K562 (cell line): ENCODE measurements around the gene TECPR1. TPM values are rescaled to one million over a fixed set of nuclear protein-coding genes. Genes with fewer than 3 reads are reported as not detected.

ENCODE experiments used
- AFF4 ChIP-seq: sonication (generic); formaldehyde crosslinking; IDR thresholded peaks from 2 replicates; pipeline ENCODE4 v1.8.0; 2023; ENCODE audit warnings: mild to moderate bottlenecking, missing genetic modification reagents
- BCL6 ChIP-seq: fragments of 250-450 bp; sonication (Bioruptor Pico); IDR thresholded peaks from 2 replicates; pipeline ENCODE4 v1.4.0; 2020
- CBX1 ChIP-seq: sonication (generic); IDR thresholded peaks from 2 replicates; pipeline ENCODE4 v1.6.1; 2016; ENCODE audit warnings: antibody characterized with exemption, low read depth, mild to moderate bottlenecking
- CCNT2 ChIP-seq: IDR thresholded peaks from 2 replicates; pipeline ENCODE4 v1.6.1; 2011; ENCODE audit warnings: borderline replicate concordance, low read depth, mild to moderate bottlenecking, moderate library complexity, mixed read lengths, low read length; ENCODE audit not compliant: insufficient read length; ENCODE audit errors: extremely low read depth
- CHCHD3 ChIP-seq: fragments of 250-450 bp; sonication (Bioruptor Pico); IDR thresholded peaks from 2 replicates; pipeline ENCODE4 v2.1.2; 2022; ENCODE audit warnings: mild to moderate bottlenecking
- ETV6 ChIP-seq, 3 experiments: fragments of 150-350 bp in 1 of 3; sonication (generic) in 1 of 3; formaldehyde crosslinking in 1 of 3; IDR thresholded peaks; 2 replicates each; pipeline versions ENCODE4 v1.6.1 to v1.8.0; 2014 to 2022; ENCODE audit warnings: borderline replicate concordance in 2 of 3, low read depth in 2 of 3, antibody characterized with exemption in 1 of 3, low read length in 1 of 3, mild to moderate bottlenecking in 1 of 3, missing genetic modification reagents in 1 of 3
- FOXJ2 ChIP-seq: fragments of 200-800 bp; sonication (Bioruptor generic); IDR thresholded peaks from 2 replicates; pipeline ENCODE4 v1.6.1; 2016; ENCODE audit warnings: missing genetic modification characterization, missing compliant biosample characterization
- HMGN3 ChIP-seq: IDR thresholded peaks from 2 replicates; pipeline ENCODE4 v1.6.1; 2011; ENCODE audit warnings: borderline replicate concordance, low read depth, mild to moderate bottlenecking, mixed read lengths, low read length; ENCODE audit not compliant: insufficient read length; ENCODE audit errors: extremely low read depth
- KLF16 ChIP-seq: IDR thresholded peaks from 2 replicates; pipeline ENCODE4 v1.6.1; 2016; ENCODE audit warnings: antibody characterized with exemption
- NR2C1 ChIP-seq, 2 experiments: fragments of 450-650 bp; IDR thresholded peaks; 2 replicates each; pipeline ENCODE4 v1.6.1; 2017; ENCODE audit warnings: mild to moderate bottlenecking in 2 of 2, antibody characterized with exemption in 1 of 2, inconsistent platforms in 1 of 2, missing compliant biosample characterization in 1 of 2, missing genetic modification characterization in 1 of 2
- POLR2B ChIP-seq: fragments of 450-650 bp; IDR thresholded peaks from 2 replicates; pipeline ENCODE4 v1.6.1; 2018; ENCODE audit warnings: low read depth; ENCODE audit not compliant: partially characterized antibody
- PPARD ChIP-seq: fragments of 250-450 bp; sonication (Bioruptor Pico); IDR thresholded peaks from 2 replicates; pipeline ENCODE4 v1.8.0; 2022; ENCODE audit warnings: inconsistent platforms, mild to moderate bottlenecking, moderate library complexity
- RUNX1 ChIP-seq: sonication (generic); IDR thresholded peaks from 2 replicates; pipeline ENCODE4 v1.6.1; 2016; ENCODE audit warnings: antibody characterized with exemption, low read depth
- SP2 ChIP-seq: IDR thresholded peaks from 2 replicates; pipeline ENCODE4 v1.6.1; 2011; ENCODE audit warnings: mild to moderate bottlenecking, low read depth, low read length, moderate library complexity; ENCODE audit not compliant: poor library complexity, severe bottlenecking; ENCODE audit errors: extremely low read depth
- TGIF2 ChIP-seq: sonication (generic); formaldehyde crosslinking; IDR thresholded peaks from 2 replicates; pipeline ENCODE4 v1.8.1; 2022; ENCODE audit warnings: mild to moderate bottlenecking, missing genetic modification reagents, moderate library complexity
- ZFPM2 ChIP-seq: fragments of 250-450 bp; sonication (Bioruptor Pico); IDR thresholded peaks from 2 replicates; pipeline ENCODE4 v1.5.1; 2022; ENCODE audit warnings: mild to moderate bottlenecking
- ZNF12 ChIP-seq: sonication (generic); formaldehyde crosslinking; IDR thresholded peaks from 2 replicates; pipeline ENCODE4 v1.4.0; 2020; ENCODE audit warnings: mild to moderate bottlenecking, missing genetic modification reagents
- ZNF143 ChIP-seq: sonication (generic); formaldehyde crosslinking; IDR thresholded peaks from 2 replicates; pipeline ENCODE4 v1.9.0; 2022; ENCODE audit warnings: mild to moderate bottlenecking, missing genetic modification reagents
- ZNF3 ChIP-seq: fragments of 250-450 bp; sonication (Bioruptor Pico); IDR thresholded peaks from 2 replicates; pipeline ENCODE4 v1.5.0; 2021; ENCODE audit warnings: mild to moderate bottlenecking, moderate library complexity
- ZNF717 ChIP-seq: fragments of 250-450 bp; sonication (Bioruptor Pico); IDR thresholded peaks from 2 replicates; pipeline ENCODE4 v1.5.0; 2021
- polyA plus RNA-seq, 8 experiments: library from polyadenylated mRNA; depleted of rRNA in 4 of 8; stranded (reverse) in 5 of 8; unstranded in 3 of 8; fragments of >200 nt; fragmentation: Nextera tagmentation in 2 of 8; fragmentation: Illumina TruSeq in 1 of 8; extraction: Ambion mirVana in 2 of 8; extraction: Trizol in 1 of 8; gene quantifications; 2 replicates each; pipeline versions ENCODE4 v1.2.1 to v1.2.3, GENCODE V29; 2011 to 2014; ENCODE audit warnings: inconsistent platforms in 1 of 8, missing spikeins in 1 of 8
- total RNA-seq, 7 experiments: library from RNA; depleted of rRNA in 6 of 7; stranded (reverse); fragments of >200 nt in 6 of 7; fragmentation: Illumina TruSeq in 2 of 7; extraction: Trizol in 2 of 7; gene quantifications; 2 replicates each; pipeline versions ENCODE4 v1.2.1 to v1.2.3, GENCODE V29; 2011 to 2021; ENCODE audit warnings: low replicate concordance in 1 of 7
- TF ChIP-seq, protein P1 (sequence below): fragments of 250-450 bp; sonication (Bioruptor Pico); IDR thresholded peaks from 2 replicates; pipeline ENCODE4 v1.5.0; 2021
- TF ChIP-seq, protein P2 (sequence below): sonication (generic); formaldehyde crosslinking; IDR thresholded peaks from 2 replicates; pipeline ENCODE4 v1.5.0; 2020; ENCODE audit warnings: missing genetic modification reagents

TECPR1 gene
- total and polyA plus RNA-seq, 9 of the 15 experiments (the other 6 are each of a cell fraction or from before 2014, with no cell fraction given): 0.17 to 15.0 (median 2.2) TPM

DNA sequence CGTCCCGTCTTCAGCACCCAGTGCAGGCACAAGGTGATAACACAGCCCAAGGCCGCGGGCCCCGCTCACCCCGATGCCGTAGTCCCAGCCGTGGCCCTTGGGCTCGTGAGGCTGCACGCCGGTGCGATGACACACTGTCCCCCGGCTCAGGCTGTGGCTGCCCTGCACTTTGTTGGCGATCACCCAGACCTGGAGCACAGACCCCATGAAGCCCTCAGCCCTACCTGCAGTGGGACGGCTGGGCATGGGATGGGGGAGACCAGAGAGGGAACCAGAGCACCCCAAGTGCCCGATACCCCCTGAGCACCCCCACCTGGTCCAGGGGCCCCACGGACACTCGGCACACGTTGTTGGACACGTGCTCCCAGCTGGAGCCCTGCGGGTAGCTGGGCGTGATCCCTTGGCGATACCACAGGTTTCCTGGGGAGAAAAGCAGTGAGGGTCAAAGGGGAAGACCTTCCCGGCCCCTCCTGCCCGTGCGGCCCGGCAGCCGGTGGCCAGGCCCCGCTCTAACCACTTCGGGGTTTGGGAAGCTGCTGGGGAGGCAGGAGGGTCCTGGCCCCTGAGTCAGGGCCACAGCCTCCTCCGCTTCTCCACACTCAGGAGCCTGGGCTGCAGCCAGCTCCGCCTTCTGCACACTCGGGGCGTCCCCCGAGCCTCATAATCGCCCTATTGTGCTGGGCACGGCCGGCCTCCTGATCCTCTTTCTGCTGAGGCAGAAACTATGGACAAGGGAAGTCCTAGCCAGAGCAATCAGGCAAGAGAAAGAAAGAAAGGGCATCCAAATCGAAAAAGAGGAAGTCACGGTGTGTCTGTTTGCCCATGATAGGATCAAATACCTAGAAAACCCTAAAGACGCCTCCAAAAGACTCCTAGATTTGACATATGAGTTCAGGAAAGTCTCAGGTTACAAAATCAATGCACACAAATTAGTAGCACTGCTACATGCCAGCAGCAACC, 34.1 kb downstream of the TECPR1 start (continued):
- no peak for TF ChIP-seq ZNF143
- no peak for TF ChIP-seq CBX1
- TF ChIP-seq CCNT2: peak; percentile 47
- TF ChIP-seq PPARD: no peak
- no peak for TF ChIP-seq CHCHD3
- TF ChIP-seq ZNF3 (CRISPR knock-in tag): no peak
- no peak for TF ChIP-seq TGIF2 (CRISPR knock-in tag)
- no peak for TF ChIP-seq RUNX1
- TF ChIP-seq, protein P1, sequence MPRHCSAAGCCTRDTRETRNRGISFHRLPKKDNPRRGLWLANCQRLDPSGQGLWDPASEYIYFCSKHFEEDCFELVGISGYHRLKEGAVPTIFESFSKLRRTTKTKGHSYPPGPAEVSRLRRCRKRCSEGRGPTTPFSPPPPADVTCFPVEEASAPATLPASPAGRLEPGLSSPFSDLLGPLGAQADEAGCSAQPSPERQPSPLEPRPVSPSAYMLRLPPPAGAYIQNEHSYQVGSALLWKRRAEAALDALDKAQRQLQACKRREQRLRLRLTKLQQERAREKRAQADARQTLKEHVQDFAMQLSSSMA (CRISPR knock-in tag): no peak
- no peak for TF ChIP-seq FOXJ2 (tag)
- no peak for TF ChIP-seq ZFPM2 (CRISPR knock-in tag)
- TF ChIP-seq SP2: no peak
- TF ChIP-seq ZNF717 (CRISPR knock-in tag): no peak
- no peak for TF ChIP-seq BCL6
- no peak for TF ChIP-seq ZNF12 (CRISPR knock-in tag)
- peak; percentile 86 for TF ChIP-seq KLF16
- peak; percentile 25 for TF ChIP-seq HMGN3
- TF ChIP-seq, protein P2, sequence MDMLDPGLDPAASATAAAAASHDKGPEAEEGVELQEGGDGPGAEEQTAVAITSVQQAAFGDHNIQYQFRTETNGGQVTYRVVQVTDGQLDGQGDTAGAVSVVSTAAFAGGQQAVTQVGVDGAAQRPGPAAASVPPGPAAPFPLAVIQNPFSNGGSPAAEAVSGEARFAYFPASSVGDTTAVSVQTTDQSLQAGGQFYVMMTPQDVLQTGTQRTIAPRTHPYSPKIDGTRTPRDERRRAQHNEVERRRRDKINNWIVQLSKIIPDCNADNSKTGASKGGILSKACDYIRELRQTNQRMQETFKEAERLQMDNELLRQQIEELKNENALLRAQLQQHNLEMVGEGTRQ (CRISPR knock-in tag): peak; percentile 13; the same call in 1 of the 2 replicates
- no peak for TF ChIP-seq ETV6 (IDR thresholded peaks at IDR 0.05; ENCODE audit: borderline replicate concordance in 1 of 2, low read depth in 2 of 2, low read length in 1 of 2)
- no peak for TF ChIP-seq ETV6 (CRISPR knock-in tag; IDR thresholded peaks at IDR 0.05; ENCODE audit: borderline replicate concordance)
- no peak for TF ChIP-seq AFF4 (CRISPR knock-in tag)
- TF ChIP-seq NR2C1 (IDR thresholded peaks at IDR 0.05): 0 out of 2 replicates have a peak, but pooled peaks have one; percentile 26
- TF ChIP-seq NR2C1 (tag; IDR thresholded peaks at IDR 0.05): 0 out of 2 replicates have a peak, but pooled peaks have one; percentile 19
- no peak for TF ChIP-seq POLR2B
